NCI-H2196 (cell line): ENCODE results near the gene PRKCA.
"Not testable (repeated sequence)": the region's sequence is repeated elsewhere in the genome, so short reads cannot be mapped to it uniquely, and the experiment has no call there.

Experiments
- DNase-seq: peaks from one replicate; lab custom pipeline; 2025; ENCODE audit not compliant: unreplicated experiment; lab: John Stamatoyannopoulos, UW

Gene PRKCA

GRCh38 chr17:66379996-66380395 is 77.6 kb downstream of the PRKCA start:
- DNase-seq, result no peak

GRCh38 chr17:66381701-66382362 is 79.4 kb downstream of the PRKCA start:
- no peak for DNase-seq

GRCh38 chr17:66383333-66383732 is 80.9 kb downstream of the PRKCA start:
- no peak for DNase-seq

- DNase-seq, result no peak
These were observed 84.3 kb downstream of the PRKCA start for GRCh38 chr17:66386498-66387351.

GRCh38 chr17:66387392-66387981 is 85.1 kb downstream of the PRKCA start:
- no peak for DNase-seq

GRCh38 chr17:66392783-66393437 is 90.5 kb downstream of the PRKCA start:
- DNase-seq, result no peak

- DNase-seq, result no peak
These were observed 93.5 kb downstream of the PRKCA start for GRCh38 chr17:66395961-66396360.

- DNase-seq, result no peak
These were observed 95.1 kb downstream of the PRKCA start for GRCh38 chr17:66397486-66397885.

- DNase-seq, result no peak
These were observed 95.6 kb downstream of the PRKCA start for GRCh38 chr17:66398059-66398458.

GRCh38 chr17:66398617-66399016 is 96.2 kb downstream of the PRKCA start:
- no peak for DNase-seq

GRCh38 chr17:66399441-66399840 is 97.0 kb downstream of the PRKCA start:
- DNase-seq, result no peak

GRCh38 chr17:66400041-66400688 is 97.8 kb downstream of the PRKCA start:
- not testable (repeated sequence) for DNase-seq

- no peak for DNase-seq
These were observed 98.3 kb downstream of the PRKCA start for GRCh38 chr17:66400698-66401097.

- no peak for DNase-seq
These were observed 99.0 kb downstream of the PRKCA start for GRCh38 chr17:66401364-66401763.

GRCh38 chr17:66403846-66404556 is 101.6 kb downstream of the PRKCA start:
- no peak for DNase-seq

GRCh38 chr17:66405836-66406677 is 103.6 kb downstream of the PRKCA start:
- DNase-seq, result no peak

- no peak for DNase-seq
These were observed 104.6 kb downstream of the PRKCA start for GRCh38 chr17:66406701-66407644.

GRCh38 chr17:66407864-66408263 is 105.5 kb downstream of the PRKCA start:
- no peak for DNase-seq
